HG03457 (cell line): ENCODE data around the gene AP2A2.
"Not testable (repeated sequence)": the region's sequence is repeated elsewhere in the genome, so short reads cannot be mapped to it uniquely, and the experiment has no call there.

Experiments
- ATAC-seq: cut with Tn5 transposase; IDR thresholded peaks from one replicate; pipeline ENCODE4 v1.9.1; 2021; ENCODE audit warnings: moderate number of reproducible peaks; ENCODE audit not compliant: unreplicated experiment

The AP2A2 gene

GRCh38 chr11:1012291-1012690 lies 86.6 kb downstream of the AP2A2 start:
- no peak for ATAC-seq

- ATAC-seq, result no peak
Measured at GRCh38 chr11:1012740-1013630, 87.3 kb downstream of the AP2A2 start.

GRCh38 chr11:1013631-1013935 lies 87.9 kb downstream of the AP2A2 start:
- no peak for ATAC-seq

GRCh38 chr11:1014276-1014675 lies 88.6 kb downstream of the AP2A2 start:
- ATAC-seq, result no peak

GRCh38 chr11:1015064-1015463 lies 89.4 kb downstream of the AP2A2 start:
- ATAC-seq, result no peak

- ATAC-seq, result no peak
Measured at GRCh38 chr11:1015826-1016545, 90.3 kb downstream of the AP2A2 start.

GRCh38 chr11:1016610-1017126 lies 91.0 kb downstream of the AP2A2 start:
- ATAC-seq, result not testable (repeated sequence)

GRCh38 chr11:1017269-1018005 lies 91.8 kb downstream of the AP2A2 start:
- no peak for ATAC-seq

GRCh38 chr11:1018091-1018490 lies 92.4 kb downstream of the AP2A2 start:
- no peak for ATAC-seq

GRCh38 chr11:1019321-1019910 lies 93.7 kb downstream of the AP2A2 start:
- ATAC-seq, result no peak

- no peak for ATAC-seq
Measured at GRCh38 chr11:1020211-1020905, 94.7 kb downstream of the AP2A2 start.

GRCh38 chr11:1022411-1022810 lies 96.7 kb downstream of the AP2A2 start:
- ATAC-seq, result no peak

GRCh38 chr11:1022908-1023810 lies 97.5 kb downstream of the AP2A2 start:
- no peak for ATAC-seq

- ATAC-seq, result no peak
Measured at GRCh38 chr11:1023811-1024596, 98.3 kb downstream of the AP2A2 start.

GRCh38 chr11:1024597-1025409 lies 99.1 kb downstream of the AP2A2 start:
- ATAC-seq, result no peak

- ATAC-seq, result no peak
Measured at GRCh38 chr11:1025410-1026162, 99.9 kb downstream of the AP2A2 start.

GRCh38 chr11:1026163-1026450 lies 100.4 kb downstream of the AP2A2 start:
- no peak for ATAC-seq
